NCI-H1436 (cell line): ENCODE data around the gene FBXO8.

ENCODE experiments used
- DNase-seq: peaks from one replicate; lab custom pipeline; 2025; lab: John Stamatoyannopoulos, UW

Gene FBXO8

DNA sequence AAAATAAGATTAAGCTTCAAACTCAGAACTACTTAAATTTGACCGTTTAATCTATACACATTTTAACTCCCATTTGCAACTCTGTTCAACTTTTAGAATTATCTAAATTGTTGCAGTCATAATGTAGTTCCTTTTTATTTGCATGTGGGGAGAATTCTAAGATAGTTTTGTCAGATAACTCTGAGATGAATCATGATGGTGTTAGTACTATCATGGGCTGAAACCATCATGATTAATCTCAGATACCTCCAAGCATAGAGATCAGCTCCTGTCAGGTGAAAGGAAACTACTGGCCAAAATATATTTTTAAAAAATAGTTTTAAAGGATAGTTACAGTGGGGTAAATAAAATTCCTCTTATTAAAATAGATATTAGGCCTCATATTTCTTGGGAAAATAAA lies 39.0 kb downstream of the FBXO8 start:
- DNase-seq: no peak

DNA sequence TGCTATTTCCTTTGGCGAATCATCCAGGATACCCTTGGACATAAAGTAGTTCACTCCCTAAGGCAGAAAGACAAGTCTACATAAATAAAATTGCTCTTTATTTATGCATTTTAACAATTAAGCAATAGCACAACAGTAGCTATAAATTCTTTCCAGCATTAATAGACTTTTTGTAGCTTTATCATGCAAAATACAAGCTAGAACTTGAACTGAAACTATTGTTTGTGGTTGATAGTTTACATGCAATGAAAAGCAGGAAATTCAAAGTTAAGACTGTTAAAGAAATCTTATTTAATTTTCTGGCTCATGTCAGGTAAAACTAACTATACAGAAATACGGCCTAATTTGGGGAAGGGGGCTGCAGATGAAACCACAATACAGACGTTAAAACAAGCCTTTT lies 42.3 kb downstream of the FBXO8 start:
- DNase-seq: no peak

DNA sequence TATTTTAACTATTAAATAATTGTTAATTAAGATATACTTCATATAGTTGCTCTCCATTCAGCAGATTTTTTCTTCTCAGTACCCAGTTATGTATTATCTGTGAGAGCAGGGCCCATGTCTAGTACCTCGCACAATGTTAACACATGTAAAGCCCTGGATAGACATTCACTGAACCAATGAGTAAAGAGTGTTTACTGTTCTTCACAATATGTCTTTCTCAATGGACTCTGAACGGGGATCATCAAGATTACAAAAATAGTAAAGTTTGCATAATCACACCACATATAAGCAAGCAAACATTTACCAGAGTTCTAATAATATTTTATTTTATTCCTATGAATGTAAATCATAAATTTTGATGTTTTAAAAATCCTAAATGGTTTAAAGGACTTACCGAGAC lies 47.1 kb downstream of the FBXO8 start:
- DNase-seq: no peak

DNA sequence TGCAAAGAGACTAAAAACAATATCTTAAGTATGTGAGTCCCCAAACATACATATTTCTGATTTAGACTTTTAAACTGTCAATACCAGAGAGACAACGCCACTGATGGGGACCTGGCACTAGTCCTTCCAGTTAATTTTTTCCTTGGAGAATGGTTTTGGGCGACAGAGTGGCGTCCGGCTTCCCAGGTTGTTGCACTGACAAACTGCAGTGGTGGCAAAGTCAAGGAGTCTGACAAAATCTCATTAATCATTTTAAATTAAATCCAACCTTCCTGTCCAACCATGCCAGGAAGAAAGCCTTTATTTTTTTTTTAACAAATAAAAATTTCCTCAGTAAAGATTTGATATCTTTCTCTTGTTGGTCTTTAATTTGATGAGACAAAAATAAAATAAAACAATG lies 52.8 kb downstream of the FBXO8 start:
- DNase-seq: no peak

DNA sequence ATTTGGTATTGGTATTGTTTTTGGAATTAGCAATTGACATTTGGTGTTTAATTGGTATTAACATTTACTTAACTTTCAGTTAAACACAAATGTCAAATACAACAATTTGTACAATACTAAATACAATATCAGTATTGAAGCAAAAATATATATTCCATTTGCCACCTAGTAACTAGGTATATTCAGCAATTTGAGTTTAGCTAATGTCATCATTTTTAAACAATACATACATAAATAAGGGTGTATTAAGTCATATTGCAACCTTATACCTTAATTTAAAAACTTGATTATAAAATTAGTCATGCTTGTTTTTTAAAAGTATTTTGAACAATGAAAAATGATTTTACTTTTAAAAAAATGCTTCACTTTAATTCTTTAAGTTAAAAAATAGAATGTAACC lies 53.3 kb downstream of the FBXO8 start:
- no peak for DNase-seq

DNA sequence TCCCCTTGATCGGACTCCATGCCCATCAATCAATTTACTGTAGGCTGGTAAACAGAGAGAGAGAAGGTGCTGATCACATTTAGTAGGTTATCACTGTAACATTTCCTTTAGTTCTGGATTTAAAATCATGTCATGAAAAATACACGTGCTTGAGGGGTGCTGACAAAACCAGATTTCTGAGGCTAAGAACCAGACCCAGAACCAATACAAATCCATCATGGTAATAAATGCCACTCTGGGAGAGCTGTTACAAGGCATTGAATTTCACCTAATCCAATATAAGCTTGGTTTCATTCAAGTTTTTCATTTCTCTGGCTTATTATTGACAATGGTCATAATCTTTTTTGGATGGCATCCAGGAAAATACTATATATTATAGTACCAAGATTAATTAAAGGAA lies 54.5 kb downstream of the FBXO8 start:
- no peak for DNase-seq

DNA sequence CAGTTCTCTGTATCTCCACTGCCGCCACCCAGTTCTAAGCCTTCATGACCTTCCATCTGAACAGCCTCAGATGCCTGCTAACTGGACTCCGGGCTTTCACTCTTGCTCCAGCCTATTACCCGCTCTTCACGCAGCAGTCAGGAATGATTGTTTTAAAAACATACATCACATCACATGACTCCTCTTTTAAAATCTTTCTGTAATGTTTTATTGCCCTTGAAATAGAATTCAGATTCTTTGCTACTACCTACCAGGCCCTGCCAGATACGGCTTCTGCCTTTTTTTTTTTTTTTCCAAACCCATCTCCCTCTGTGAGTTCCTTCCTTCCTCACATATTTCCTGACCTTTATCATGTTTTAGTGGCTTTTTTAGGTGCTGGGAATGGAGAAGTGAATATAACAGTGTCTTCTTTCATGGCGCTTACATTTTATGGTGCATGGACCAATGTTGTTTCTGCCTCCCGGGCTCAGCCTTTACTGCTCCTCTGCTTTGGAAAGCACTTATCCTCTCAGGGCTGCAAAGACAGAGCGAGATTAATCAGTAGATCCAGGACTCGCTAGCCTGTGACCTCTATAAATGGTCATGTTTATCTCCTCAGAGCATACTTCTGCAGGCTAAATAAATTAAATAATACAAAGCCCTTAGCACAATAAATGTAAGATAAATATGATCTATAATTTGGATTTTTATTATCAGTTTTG lies 58.0 kb downstream of the FBXO8 start:
- no peak for DNase-seq

DNA sequence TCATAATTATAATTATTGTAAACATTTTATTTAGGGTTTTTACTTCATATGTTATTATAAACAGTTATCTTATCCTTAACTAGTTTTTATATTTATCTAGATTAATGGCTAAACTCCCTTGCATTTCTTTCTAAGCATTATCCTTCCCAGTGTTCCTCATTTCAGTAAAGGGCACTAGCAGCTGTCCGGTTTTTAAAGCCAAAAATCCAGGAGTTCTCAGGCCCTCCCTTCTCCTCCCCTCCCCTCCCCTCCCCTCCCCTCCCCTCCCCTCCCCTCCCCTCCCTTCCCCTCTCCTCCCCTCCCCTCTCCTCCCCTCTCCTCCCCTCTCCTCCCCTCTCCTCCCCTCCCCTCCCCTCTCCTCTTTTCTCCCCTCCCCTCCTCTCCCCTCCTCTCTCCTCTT lies 58.9 kb downstream of the FBXO8 start:
- no peak for DNase-seq

DNA sequence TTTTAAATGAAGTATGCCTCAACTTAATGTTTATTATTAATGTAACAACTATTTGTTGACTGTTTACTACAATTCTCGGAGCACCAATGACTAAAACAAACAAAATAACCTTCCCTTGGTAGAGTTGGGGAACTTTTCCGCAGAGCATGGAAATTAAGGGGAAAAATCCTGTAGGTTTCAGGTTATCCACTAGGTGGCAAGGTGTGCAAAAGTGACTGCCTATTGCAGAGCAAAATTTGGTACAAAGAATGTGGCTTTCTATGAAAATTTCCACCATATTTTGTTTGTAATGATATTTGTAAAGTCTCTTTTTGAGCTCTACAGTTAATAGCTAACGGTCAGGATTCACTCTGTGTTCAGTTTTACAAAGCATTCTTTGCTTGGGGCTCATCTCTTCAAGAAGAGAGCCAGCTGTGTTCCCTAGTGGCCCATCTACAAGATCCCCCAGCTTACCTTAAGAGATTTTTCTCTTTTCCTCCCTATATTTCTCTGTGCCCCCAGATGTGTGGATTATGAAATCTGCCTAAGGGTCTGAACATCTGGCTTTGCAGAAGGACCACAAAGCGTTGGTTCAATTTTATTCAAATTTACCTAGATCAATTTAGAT lies 61.1 kb downstream of the FBXO8 start:
- DNase-seq: peak; percentile 4

DNA sequence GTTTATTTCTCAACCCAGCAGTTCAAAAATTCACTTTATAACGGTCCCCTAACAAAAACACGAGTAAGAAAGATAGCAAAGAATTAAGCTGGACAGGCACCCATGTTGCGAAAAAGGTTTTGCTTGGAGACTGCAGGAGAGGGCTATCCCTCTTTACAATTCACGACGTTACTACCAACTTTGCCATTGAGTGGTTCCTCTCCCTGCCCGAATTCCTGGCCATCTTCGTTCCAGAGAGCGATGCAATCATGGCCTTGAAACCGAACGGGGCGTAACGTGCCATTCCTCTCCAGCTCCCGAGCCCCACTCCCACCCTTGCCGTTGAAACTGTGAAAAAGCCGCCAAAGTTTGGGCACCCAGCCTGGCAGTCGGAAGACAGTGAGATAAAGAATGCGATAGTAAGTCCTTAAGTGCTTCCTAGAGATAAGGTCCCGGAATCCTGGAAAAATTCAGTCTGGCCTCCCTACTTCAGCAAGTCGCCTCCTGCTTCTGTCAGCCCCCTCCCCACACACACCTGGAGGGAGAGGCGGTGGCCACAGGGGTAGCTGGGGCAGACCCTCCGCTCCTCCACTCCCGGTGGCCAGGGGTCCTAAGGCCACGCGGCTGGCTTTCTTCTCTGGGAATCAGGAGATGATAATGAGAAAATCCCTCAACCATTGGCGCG lies 65.2 kb downstream of the FBXO8 start:
- DNase-seq: no peak

DNA sequence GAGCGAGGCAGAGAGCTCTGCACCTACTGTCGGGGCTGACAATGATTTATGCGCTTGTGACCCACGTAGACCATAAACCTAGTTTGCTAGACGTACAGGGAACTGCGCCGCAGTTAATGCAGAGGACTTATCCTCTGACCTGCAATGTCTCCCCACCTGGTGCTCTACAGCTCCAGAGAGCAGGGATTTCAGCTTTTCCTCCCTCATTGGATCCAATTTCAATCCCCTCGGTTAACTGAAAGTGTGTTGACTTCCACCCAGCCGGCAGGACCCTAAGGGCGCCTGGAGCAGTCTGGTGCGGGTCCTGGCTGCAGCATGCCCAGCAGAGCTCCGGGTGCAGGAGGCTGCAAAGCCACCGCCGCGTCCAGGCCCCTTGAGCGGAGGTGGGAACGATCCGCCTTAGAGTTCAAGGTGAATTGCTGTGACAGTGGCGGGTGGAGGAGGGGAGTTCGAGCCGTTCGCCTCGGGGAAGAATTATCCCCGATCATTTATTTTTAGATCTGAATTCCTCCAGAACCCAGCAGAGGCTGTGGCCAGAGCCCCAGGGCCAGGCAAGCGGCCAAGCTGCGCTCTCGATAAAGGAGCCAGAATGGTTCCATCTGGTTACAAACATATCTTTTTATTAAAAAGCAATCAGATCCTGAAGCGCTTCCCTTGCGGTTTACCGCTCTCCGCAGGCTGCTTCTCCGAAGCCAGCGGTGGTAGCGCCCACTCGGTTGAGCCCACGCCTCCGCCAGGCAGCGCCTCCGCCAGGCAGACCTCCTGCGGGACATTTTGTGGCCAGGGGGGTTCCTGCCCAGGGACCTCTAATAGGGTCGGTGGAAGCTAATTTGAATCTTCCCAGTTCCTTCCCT lies 66.0 kb downstream of the FBXO8 start:
- DNase-seq: no peak

DNA sequence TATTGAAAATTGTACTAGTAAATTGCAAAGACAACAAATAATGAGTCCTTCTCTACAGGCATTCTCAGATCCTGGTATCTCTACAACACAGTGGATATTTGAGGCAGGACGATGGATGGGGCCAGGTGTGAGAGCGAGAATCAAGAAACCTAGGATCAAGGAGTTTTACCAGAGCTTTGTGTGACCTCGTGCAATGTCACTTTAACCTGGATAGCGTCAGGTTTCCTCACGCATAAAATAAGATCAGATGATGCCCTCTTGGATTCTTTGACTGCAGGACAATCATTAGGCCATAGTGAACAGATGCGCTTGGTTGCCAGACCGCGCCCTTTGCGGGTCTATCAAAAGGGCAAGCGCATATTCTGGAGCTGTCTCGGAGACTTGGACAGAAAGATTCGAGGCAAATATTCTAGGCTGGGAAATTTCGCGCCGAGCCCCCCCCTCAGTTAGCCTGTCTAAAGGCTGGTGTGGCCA lies 66.6 kb downstream of the FBXO8 start:
- DNase-seq: no peak

DNA sequence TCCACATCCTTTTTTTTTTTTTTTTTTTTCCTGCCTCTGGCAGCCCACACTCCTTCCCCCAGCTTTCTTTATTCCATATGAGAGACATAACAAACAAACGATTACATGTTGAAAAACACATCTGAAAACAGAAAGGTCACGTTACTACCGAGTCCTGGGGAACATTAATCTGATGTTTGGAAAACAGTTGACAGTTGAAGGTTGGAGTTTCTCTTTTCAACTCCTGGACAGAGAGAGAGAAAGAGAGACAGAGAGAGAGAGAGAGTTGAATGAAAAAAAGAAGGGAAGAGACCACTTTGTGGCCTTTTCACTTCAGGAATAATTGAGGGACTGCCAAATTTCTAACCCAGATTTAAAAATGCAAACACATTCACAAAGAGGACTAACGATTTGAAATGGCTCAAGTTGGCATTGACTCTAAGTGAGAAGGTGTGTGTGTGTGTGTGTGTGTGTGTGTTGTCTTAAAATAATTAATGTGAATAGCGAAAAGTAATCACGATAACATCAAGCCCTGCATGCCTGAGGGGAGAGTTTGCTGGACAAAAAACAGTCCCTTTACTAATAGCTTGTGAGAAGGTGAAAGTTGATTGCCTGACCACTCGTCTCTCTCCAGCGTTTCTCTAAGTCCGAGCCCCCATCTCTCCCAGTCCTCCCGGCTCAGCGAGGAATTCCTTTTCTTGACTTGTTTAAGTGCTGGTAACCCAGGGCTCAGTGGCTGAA lies 67.3 kb downstream of the FBXO8 start:
- no peak for DNase-seq

DNA sequence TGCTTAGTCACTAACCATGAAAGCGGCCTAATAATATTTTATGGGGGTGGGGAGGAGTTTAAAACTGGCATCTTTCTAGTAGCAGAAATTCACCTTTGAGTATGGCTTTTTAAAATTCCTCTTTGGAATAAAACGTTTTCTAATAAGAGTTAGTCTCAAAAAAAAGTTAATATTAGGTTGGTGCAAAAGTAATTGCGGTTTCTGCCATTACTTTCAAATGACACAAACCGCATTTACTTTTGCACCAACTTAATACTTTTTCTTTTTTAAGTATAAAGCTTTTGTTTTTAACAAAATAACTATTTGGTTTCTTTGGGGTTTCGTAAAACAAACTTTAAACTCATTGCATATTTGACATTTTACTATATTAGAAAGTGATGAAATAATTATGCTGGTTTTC lies 68.4 kb downstream of the FBXO8 start:
- DNase-seq: no peak

DNA sequence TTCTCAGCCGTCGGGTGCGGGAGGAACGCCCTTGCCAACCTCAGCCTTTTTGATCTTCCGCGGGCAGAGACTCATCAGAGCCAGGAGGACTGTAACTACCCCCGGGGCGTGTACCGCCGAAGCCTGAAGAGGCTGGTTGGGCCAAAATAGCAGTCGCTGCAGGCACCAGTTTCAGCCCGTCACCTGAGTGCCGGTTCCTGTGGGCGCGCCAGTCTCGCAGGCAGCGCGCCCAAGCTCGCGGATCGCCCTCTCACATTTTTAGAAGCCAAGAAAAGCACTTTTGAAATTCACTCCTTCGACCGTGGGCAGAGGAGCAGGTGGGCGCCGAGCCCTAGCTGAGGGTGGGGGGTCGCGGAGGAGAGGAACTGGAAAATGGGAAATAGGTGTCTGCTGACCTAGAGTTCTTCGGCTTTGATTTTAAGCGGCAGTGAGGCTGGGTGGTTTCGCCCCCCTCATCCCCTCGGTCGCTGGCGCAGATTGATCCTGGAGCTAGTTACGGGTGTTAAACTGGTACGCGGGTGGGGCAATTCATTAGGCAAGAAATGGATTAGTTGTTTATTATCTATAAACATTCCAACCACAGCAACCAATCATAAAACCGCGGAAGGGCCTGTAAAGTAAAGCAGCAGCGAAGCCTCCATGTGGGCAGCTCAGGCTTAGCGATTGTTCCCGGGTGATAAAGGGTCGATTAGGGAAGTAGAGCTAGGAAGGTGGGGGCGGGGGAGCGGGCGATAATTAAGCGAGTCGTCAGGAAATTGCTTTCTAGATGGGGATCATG lies 69.2 kb downstream of the FBXO8 start:
- no peak for DNase-seq

DNA sequence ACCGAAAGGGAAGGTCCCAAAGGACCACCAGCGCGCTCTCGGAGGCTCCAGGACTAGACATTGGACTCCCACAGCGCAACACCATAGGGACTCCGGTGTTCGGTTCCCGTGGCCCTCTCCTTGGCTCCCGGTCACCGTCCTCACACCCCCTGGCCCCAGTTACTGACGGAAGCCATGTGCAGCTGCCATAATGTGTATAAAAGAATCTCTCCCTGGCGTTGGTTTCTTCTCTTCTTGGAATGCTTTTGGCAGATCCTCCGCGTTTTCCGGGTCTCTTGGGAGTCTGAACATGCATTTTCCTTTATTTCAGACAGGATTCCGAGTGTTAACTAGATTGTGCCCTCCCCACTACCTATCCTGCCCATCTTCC lies 69.8 kb downstream of the FBXO8 start:
- DNase-seq: no peak

DNA sequence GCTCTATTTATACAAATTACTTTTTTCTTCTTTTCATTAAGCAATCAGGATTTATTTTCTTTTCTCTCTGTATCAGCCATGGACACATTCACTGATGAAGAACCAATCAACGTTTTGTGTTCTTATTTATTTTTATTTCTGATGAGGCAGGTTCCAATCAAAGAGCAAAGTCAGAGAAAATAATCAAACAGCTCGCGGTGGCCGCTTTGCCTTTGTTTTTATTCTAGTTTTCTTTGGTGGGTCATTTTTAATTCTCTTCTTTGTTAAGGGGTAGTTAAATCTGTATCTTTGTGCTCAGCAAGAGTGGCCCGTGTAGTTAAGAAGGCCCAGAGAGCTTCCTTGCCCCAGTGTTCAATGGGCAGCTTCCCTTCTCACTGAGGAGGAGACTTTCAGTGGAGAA lies 71.4 kb downstream of the FBXO8 start:
- no peak for DNase-seq

DNA sequence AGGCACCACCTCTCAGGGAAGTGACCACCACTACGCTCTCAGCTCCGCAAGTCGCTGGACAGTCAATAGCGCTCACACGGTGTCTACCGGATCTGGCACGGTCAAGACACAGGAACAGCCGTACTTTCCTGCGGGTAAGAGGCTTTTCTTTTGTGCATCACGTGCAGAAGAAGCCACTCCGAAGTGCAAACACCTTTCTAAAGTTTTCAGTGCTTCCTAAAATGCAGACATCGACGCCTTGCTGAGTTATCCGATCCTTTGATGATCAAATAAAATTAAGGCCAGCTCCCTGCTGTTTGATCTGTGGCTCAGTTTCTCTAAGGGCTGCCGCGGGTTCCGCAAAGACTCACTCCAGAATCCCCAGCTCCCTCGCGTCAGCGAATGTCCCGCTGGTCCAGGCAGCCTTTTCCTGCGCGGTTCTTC lies 71.8 kb downstream of the FBXO8 start:
- no peak for DNase-seq

DNA sequence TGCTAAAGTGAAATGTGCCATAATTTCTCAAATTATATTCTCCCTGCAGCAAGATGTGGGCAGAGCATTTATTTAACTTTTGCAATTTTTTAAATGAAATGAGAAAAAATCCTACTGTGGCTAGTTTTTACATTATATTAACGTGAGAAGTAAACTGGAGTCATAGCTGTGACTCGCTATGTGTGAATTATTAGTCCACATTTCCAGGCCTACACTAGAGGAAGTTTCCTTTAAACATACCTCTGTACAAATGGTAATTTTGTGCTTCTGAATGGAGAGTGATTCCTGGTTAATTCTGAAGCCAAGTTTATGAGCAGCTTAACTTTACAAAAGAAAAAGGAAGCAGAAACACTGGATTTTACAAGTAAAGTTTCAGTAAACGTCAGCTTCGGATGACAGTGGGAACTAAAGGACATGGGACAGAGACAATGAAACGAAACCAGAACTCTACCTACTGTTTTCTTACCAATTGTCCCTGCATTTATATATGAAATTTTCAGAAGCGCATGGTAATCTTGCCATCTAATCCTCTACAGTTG lies 72.4 kb downstream of the FBXO8 start:
- DNase-seq: no peak

DNA sequence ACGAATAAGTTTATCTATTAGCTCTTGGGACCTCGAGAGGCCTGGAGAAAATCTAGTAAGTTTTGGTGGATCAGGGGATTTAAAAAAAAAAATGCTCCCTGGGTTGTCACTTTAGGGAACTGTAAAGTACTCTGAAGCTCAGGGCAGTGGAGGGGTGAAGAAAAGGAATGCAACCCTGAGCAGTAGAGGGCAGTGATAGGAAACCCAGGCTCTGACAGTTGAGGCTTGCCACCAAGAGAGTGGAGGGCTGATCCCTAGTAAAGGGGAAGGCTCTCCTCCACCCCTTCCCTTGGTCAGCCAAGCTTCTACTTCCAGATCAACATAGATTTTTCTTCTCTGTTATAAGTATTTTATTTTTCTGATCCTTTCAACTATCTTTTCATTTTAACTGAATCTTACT lies 73.1 kb downstream of the FBXO8 start:
- DNase-seq: no peak

DNA sequence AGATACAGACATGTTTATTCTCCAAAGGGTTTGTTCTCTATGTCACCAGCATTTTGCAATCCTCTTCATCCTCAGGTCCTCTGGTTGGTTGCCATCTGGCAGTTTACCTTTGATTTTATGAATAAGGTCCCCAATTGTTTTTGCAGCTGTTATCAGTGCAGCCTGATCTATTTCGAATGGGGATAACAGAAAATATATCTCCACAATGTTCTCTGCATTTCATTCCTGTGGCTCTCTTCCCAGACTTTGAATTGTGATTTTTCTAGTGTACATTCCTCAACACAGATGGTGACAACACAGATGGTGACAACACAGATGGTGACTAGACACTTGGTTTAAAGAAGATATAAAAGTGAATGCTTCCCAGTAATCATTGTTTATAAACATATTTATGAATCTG lies 74.1 kb downstream of the FBXO8 start:
- DNase-seq: no peak
